GM21515 (cell line): ENCODE results near the gene SPATC1L.
"Not testable (repeated sequence)": the region's sequence is repeated elsewhere in the genome, so short reads cannot be mapped to it uniquely, and the experiment has no call there.

Experiments used
- ATAC-seq: cut with Tn5 transposase; IDR thresholded peaks from one replicate; pipeline ENCODE4 v1.9.1; 2021; ENCODE audit not compliant: unreplicated experiment

The SPATC1L gene

GRCh38 chr21:46200877-46201803 is 16.9 kb upstream of the SPATC1L start:
- ATAC-seq: not testable (repeated sequence)

DNA sequence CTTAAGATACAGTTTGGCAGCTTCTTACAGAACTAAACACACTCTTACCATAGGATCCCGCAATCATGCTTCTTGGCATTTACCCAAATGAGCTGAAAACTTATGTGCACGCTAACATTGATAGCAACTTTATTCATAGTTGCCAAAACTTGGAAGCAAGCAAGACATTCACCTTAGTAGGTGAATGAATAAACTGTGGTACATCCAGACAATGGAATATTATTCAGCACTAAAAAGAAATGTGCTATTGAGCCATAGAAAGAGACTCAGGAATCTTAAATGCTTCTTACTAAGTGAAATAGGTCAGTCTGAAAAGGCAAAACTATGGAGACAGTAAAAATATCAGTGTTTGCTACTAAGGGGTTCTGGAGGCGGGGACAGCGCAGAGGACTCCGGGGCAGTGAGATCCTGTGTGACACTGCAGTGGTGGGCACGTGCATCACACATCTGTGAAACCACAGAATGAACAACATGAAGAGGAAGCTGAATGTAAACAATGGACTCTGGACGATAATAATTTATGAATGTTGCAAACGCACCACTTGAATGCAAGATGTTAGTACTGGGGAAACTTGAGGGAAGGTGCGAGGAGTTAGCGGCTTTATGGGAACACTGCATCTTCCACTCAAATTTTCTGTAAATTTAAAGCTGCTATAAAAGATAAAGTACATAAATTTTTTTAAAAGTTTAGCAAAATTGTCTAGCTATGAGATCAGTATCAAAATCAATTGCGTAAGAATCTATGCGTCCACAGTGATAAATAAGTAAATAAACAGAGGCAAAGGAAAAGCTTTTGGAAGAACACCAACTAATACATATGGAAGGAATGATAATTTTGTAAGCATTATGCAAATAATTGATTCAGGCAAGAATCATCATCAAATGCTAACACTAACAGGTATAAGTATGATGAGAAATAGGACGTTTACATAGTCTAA is 15.4 kb upstream of the SPATC1L start:
- no peak for ATAC-seq

DNA sequence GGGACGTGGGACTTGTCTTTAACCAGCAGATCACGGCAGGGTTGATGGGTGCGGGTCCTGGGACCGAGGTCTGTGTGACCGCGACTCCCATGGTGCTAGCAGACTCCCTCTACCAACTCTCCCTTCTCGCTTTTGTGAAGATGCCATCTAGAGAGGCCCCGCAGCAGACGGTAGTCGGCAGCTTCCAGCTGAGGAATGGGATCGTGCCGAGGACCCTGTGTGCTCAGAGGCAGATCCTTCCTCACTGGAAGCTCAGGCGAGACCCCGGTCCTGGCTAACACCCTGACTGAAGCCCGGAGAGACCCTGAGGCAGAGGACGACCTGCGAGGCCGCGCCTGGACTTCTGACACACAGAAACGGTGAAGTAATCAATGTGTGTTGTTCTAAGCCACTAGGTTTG is 12.5 kb upstream of the SPATC1L start:
- ATAC-seq: no peak

DNA sequence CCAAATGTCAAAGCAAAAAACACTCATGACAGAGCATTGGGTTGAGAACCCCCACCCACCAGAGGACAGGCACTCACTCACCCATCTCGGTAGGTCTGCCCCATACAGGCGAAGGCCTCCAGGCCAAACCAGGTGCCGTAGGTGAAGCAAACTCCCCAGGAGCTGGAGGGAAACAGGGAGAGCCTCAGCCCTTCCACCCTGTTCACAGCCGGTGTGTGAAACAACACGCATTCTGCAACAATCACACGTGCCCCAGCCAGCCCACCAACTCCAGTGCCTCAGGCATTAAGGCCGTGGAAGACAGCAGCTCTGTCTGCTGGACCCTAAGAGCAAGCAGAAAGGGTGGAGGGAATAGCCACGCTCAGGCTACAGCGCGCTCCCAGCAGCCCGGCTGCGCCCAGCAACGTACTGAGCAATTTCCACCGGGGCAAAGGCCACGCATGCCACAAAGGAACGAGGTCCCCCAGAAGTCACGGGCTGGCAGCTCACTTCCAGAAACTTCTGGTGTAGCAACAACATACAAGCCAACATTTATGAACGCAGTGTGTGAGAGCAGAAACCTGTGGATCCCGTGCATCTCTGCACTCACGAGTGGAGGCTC is 11.4 kb upstream of the SPATC1L start:
- no peak for ATAC-seq

GRCh38 chr21:46194374-46195334 is 10.4 kb upstream of the SPATC1L start:
- ATAC-seq: no peak

GRCh38 chr21:46193829-46194373 is 9.6 kb upstream of the SPATC1L start:
- no peak for ATAC-seq

DNA sequence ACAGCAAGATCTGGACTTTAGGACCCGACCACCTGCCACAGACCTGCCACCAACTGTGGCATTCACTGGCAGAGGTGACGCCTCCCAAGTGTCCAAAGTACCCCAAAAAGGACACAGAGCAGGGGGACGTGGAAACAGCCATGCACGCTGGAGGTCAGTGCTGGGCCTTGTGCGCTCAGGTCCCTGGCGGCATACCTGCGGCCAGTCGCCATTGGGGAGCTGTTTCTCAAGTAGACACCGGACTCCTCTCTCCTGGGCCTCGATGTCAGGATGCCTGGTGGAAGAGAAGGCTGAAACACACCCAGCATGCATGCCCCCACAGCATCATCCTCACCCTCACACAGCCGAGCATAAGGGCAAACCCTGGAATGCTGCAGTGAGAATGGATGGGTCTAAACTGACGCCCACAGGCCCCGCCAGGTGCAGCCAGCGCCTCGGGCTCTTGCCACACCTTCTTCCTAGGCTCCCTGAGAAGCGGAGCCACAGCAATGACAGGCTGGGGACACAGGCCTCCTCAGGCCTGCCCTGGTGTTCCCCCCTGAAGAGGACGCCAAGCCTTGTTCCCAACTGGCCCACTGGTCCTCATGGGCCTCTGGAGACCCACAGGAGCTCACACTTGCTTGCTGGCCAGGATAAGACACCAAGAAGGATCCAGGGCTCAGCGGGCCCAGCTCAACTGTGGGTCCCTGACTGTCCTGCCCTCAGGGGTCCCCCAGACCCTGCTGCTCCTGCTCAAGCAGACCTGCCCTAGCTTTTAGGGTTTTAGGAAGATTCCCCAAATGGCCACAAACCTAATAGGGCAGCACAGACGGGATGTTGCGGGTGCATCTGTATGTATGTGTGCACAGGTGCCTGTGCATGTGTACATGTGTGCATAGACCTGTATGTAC is 7.7 kb upstream of the SPATC1L start:
- ATAC-seq: no peak

GRCh38 chr21:46191257-46191685 is 7.0 kb upstream of the SPATC1L start:
- ATAC-seq: no peak

- ATAC-seq: no peak
These were observed 6.4 kb upstream of the SPATC1L start for GRCh38 chr21:46190491-46191131.

DNA sequence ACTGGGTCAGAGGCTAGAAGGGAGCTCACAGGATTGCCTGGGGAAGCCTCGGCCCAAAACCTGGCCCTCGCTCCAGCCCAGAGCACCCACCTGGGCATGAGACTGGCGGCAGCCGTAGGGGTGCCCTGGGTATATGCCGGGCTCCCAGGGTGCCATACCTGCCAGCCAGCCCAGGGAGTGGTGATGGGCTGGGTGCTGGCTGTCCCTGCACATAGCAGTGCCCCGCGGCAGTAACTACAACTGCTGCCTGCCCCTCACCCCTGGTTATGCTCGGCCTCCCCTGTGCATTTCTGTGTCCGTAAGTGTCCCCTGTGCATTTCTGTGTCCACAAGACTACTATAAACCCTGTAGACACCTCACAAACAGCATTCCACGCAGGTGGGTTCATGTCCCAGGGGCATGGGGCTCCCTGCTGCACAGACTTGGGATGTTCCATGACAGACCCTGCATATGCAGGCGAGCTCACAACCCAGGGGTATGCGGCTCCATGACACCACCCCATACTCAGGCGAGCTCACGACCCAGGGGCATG is 5.8 kb upstream of the SPATC1L start:
- ATAC-seq: no peak

- ATAC-seq: no peak
These were observed 5.1 kb upstream of the SPATC1L start for GRCh38 chr21:46189213-46189958.

DNA sequence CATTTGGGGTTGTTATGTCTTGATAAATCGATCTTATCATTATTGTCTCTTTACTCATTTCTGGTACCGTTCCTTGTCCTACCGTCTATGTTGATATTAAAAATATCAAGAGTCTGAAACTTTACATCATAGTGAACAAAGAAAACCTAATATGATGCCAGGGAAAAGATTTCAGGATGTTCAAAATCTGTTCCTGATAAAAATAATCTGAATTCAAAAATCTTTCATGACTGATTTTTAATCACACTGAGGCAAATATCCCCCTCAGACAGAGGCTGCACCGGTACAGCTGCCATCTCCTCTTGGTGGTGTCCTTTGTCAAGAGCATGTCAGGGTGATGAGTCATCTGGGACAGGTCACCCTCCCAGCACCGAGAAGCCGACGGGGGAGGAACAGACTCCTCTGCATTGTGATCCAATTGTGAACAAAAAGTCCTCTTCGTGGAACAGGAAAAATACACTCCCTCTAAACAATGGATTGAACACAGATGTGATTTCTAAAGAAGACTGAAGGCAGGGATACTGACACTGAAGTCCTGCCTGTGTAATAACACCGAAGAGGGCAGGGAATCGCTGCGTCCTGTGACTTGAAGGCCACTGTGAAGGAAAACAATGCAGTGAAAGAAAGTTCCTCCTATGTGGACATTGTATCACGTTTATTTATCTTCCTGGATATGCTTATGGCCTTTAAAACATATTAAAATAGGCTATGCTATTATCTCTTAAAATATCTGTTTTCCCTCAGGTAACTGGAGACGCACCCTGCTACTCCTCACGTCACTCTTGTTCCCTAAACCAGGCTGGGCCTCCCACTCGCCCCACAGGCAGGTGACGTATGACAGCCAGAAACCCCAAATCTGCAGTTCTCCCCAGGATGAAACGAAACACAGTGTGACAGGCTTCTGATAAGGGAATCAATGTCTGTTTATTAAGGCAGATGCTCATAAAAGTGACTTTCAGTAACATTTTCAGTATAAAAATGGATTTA is 4.3 kb upstream of the SPATC1L start:
- no peak for ATAC-seq

- no peak for ATAC-seq
These were observed 3.6 kb upstream of the SPATC1L start for GRCh38 chr21:46187814-46188213.

DNA sequence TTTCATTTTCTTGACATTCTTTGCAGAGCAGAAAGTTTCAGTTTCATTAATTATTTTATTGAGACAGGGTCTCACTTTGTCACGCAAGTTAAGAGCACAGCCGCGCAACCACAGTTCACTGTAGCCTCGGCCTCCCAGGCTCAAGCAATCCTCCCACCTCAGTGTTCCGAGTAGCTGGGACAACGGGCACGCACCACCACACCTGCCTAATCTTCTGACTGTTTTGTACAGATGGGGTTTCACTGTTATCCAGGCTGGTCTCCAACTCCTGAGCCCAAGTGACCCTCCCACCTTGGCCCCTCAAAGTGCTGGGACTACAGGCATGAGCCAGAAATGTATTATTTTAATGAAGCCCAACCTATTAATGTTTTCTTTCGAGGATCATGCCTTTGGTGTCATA is 3.0 kb upstream of the SPATC1L start:
- no peak for ATAC-seq

GRCh38 chr21:46185716-46186115 is 1.5 kb upstream of the SPATC1L start:
- ATAC-seq: no peak
